ENCODE results near the gene KCNC4. TPM values are rescaled to one million over a fixed set of nuclear protein-coding genes. Genes with fewer than 3 reads are reported as not detected.

Gene KCNC4
- total RNA-seq, 1 experiment from 2014 or later = 0.24 TPM

- no peak for DNase-seq (ENCODE audit: low spot score)
These were observed 48.3 kb upstream of the KCNC4 start for GRCh38 chr1:110161849-110162248.

DNA sequence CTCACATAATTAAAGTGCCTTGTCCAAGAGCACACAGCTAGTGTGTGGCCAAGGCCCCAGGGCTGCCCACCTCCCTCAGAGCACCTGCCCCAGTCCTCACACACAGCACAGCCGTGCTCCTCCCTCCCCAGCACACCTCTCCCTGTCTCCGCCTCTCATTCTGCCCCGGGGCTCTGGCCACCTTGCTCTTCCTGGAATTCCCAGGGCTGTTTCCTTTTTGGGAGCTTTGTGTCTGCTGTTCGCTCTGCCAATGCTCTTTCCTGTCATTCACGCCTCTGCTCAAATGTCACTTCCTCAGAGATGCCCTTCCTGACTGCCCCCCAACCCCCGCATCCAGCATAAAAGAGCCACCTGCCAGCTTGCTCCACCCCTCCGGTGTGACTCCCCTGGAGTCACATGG, 46.5 kb upstream of the KCNC4 start:
- BruUV-seq (replicated peaks) = no TSS peak
- H3K27me3 ChIP-seq (replicated peaks; ENCODE audit: insufficient read depth, low read depth, low read length, poor library complexity) = peaks cover 61% of the 10 kb centered on the region
- H3K27ac ChIP-seq (ENCODE audit: low read depth, low read length, poor library complexity, severe bottlenecking) = no peak overlapping the region
- ChIA-PET POLR2A (ENCODE audit: low non-redundant PET) (no interaction called here), CTCF (no interaction called here)
- H3K9me3 ChIP-seq (ENCODE audit: low read depth, low read length, poor library complexity, severe bottlenecking) = no peaks in the 10 kb centered on the region
- no peak for DNase-seq (ENCODE audit: low spot score)
- TF ChIP-seq CTCF (conservative IDR thresholded peaks at IDR 0.05; ENCODE audit: low read depth, low read length) (no peak), EZH2 (IDR thresholded peaks at IDR 0.05; ENCODE audit: borderline replicate concordance, low read depth, low read length, poor library complexity, severe bottlenecking) (no peak)
- no peaks in the 10 kb centered on the region for H3K36me3 ChIP-seq (ENCODE audit: insufficient read depth, low read length, poor library complexity, severe bottlenecking)
- intact Hi-C loops (cut with micrococcal nuclease; ENCODE audit: unreplicated experiment) = no loop called here
- no peak overlapping the region for H3K4me3 ChIP-seq (ENCODE audit: low read depth, low read length, poor library complexity, severe bottlenecking)
- no peaks in the 10 kb centered on the region for H3K4me1 ChIP-seq (ENCODE audit: insufficient read depth, low read length, poor library complexity, severe bottlenecking)

More at GRCh38 chr1:110161849-110162248, 48.3 kb upstream of the KCNC4 start:
- POLR2A ChIA-PET (ENCODE audit: low non-redundant PET) = interaction anchor here (0.6 to 0.7 kb wide), 2 partner anchors 32 to 797 kb away, joined by 3 to 4 read pairs; no protein-coding TSS in a partner anchor
- CTCF ChIA-PET = no interaction called here
- Histone ChIP-seq H3K36me3 (ENCODE audit: insufficient read depth, low read length, poor library complexity, severe bottlenecking) (no peaks in the 10 kb centered on the region), H3K4me3 (ENCODE audit: low read depth, low read length, poor library complexity, severe bottlenecking) (no peak overlapping the region), H3K27ac (ENCODE audit: low read depth, low read length, poor library complexity, severe bottlenecking) (no peak overlapping the region), H3K27me3 (replicated peaks; ENCODE audit: insufficient read depth, low read depth, low read length, poor library complexity) (peaks cover 69% of the 10 kb centered on the region), H3K9me3 (ENCODE audit: low read depth, low read length, poor library complexity, severe bottlenecking) (no peaks in the 10 kb centered on the region), H3K4me1 (ENCODE audit: insufficient read depth, low read length, poor library complexity, severe bottlenecking) (no peaks in the 10 kb centered on the region)
- BruUV-seq (replicated peaks) = no TSS peak
- TF ChIP-seq EZH2 (IDR thresholded peaks at IDR 0.05; ENCODE audit: borderline replicate concordance, low read depth, low read length, poor library complexity, severe bottlenecking) = no peak
- no peak for TF ChIP-seq CTCF (conservative IDR thresholded peaks at IDR 0.05; ENCODE audit: low read depth, low read length)
- intact Hi-C loops (cut with micrococcal nuclease; ENCODE audit: unreplicated experiment) = no loop called here

GRCh38 chr1:110164725-110165350, 45.3 kb upstream of the KCNC4 start:
- Histone ChIP-seq H3K27me3 (replicated peaks; ENCODE audit: insufficient read depth, low read depth, low read length, poor library complexity) (peaks cover 49% of the 10 kb centered on the region), H3K4me3 (ENCODE audit: low read depth, low read length, poor library complexity, severe bottlenecking) (no peak overlapping the region), H3K4me1 (ENCODE audit: insufficient read depth, low read length, poor library complexity, severe bottlenecking) (no peaks in the 10 kb centered on the region), H3K9me3 (ENCODE audit: low read depth, low read length, poor library complexity, severe bottlenecking) (no peaks in the 10 kb centered on the region), H3K36me3 (ENCODE audit: insufficient read depth, low read length, poor library complexity, severe bottlenecking) (no peaks in the 10 kb centered on the region), H3K27ac (ENCODE audit: low read depth, low read length, poor library complexity, severe bottlenecking) (no peak overlapping the region)
- intact Hi-C loops (cut with micrococcal nuclease; ENCODE audit: unreplicated experiment) = no loop called here
- TF ChIP-seq CTCF (conservative IDR thresholded peaks at IDR 0.05; ENCODE audit: low read depth, low read length) (no peak), EZH2 (IDR thresholded peaks at IDR 0.05; ENCODE audit: borderline replicate concordance, low read depth, low read length, poor library complexity, severe bottlenecking) (no peak)
- BruUV-seq (replicated peaks) = no TSS peak
- ChIA-PET CTCF (no interaction called here), POLR2A (ENCODE audit: low non-redundant PET) (no interaction called here)
- DNase-seq (ENCODE audit: low spot score) = no peak
